Loucy (cell line): ENCODE measurements around the gene KIF16B.
"Not testable (repeated sequence)": the region's sequence is repeated elsewhere in the genome, so short reads cannot be mapped to it uniquely, and the experiment has no call there.

ENCODE experiments used
- H2AFZ ChIP-seq: fragments of 200-600 bp; sonication (generic); 2 replicates; pipeline ENCODE4 v1.6.0; 2016; ENCODE audit warnings: antibody characterized with exemption, mild to moderate bottlenecking, low read length, moderate library complexity
- H3F3A ChIP-seq: fragments of 200-600 bp; 2 replicates; pipeline ENCODE4 v1.6.0; 2016; ENCODE audit warnings: antibody characterized with exemption, low read depth, mild to moderate bottlenecking
- H3K27me3 ChIP-seq: fragments of 200-600 bp; sonication (generic); 2 replicates; pipeline ENCODE4 v1.6.1; 2014; ENCODE audit warnings: low read length, mild to moderate bottlenecking; ENCODE audit not compliant: insufficient read depth, poor library complexity, severe bottlenecking
- H3K36me3 ChIP-seq: fragments of 200-600 bp; sonication (generic); 2 replicates; pipeline ENCODE4 v1.6.1; 2016; ENCODE audit warnings: low read length; ENCODE audit not compliant: insufficient read depth
- H3K4me1 ChIP-seq: fragments of 200-600 bp; sonication (generic); 2 replicates; pipeline ENCODE4 v1.5.1; 2014; ENCODE audit warnings: low read length, mild to moderate bottlenecking; ENCODE audit not compliant: insufficient read depth, poor library complexity, severe bottlenecking
- H3K4me2 ChIP-seq: fragments of 200-600 bp; sonication (generic); 2 replicates; pipeline ENCODE4 v1.6.0; 2014; ENCODE audit warnings: antibody characterized with exemption, low read length, low read depth, mild to moderate bottlenecking; ENCODE audit not compliant: poor library complexity, severe bottlenecking
- H3K4me3 ChIP-seq: fragments of 200-600 bp; sonication (generic); 2 replicates; pipeline ENCODE4 v1.5.1; 2014; ENCODE audit warnings: low read length, mild to moderate bottlenecking, mixed read lengths; ENCODE audit not compliant: poor library complexity, severe bottlenecking
- H3K79me2 ChIP-seq: fragments of 200-600 bp; sonication (generic); 2 replicates; pipeline ENCODE4 v1.6.1; 2014; ENCODE audit warnings: low read length; ENCODE audit not compliant: insufficient read depth
- H3K9ac ChIP-seq: fragments of 200-600 bp; sonication (generic); 2 replicates; pipeline ENCODE4 v1.6.0; 2014; ENCODE audit warnings: mild to moderate bottlenecking, low read depth, low read length, moderate library complexity; ENCODE audit not compliant: poor library complexity, severe bottlenecking
- H3K9me2 ChIP-seq: fragments of 200-600 bp; sonication (generic); replicated peaks from 2 replicates; pipeline ENCODE4 v1.6.1; 2016; ENCODE audit warnings: low read depth, low read length, mixed read lengths
- H3K9me3 ChIP-seq: fragments of 200-600 bp; sonication (generic); 2 replicates; pipeline ENCODE4 v1.6.1; 2014; ENCODE audit warnings: mild to moderate bottlenecking, antibody characterized with exemption, low read length, low read depth; ENCODE audit not compliant: insufficient read depth
- H4K20me1 ChIP-seq: fragments of 200-600 bp; sonication (generic); 2 replicates; pipeline ENCODE4 v1.6.0; 2014; ENCODE audit warnings: antibody characterized with exemption, low read length, mild to moderate bottlenecking; ENCODE audit not compliant: insufficient read depth, poor library complexity, severe bottlenecking
- EZH2phosphoT487 ChIP-seq: fragments of 200-600 bp; IDR thresholded peaks from 2 replicates; pipeline ENCODE4 v1.6.1; 2018; ENCODE audit warnings: antibody characterized with exemption, mild to moderate bottlenecking, moderate library complexity, borderline replicate concordance
- TF ChIP-seq, protein P1 (sequence below): fragments of 200-600 bp; sonication (generic); conservative IDR thresholded peaks from 2 replicates; pipeline ENCODE4 v1.5.1; 2014; ENCODE audit warnings: mild to moderate bottlenecking, antibody characterized with exemption, low read length

Gene KIF16B

DNA sequence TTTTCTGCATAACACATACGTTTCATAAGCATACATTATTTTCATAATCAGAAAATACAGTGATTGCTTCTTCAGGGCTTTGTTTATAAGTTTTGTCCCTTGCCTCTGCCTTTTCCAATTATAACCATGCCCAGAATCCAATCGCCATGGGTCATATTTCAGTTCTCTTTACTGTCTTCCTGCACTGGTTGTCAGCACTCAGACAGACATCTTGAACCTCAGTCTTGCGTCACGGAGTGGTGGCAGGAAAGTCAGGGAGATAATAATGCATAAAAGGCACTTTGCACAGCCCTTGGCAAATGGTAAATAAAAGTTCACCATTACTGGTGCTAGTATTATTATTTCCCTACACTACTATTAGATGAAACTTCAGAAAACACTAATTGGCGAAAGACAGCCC, 7.2 kb downstream of the KIF16B start:
- Histone ChIP-seq H2AFZ (no peak overlapping the region), H4K20me1 (no peaks in the 10 kb centered on the region), H3K4me1 (peaks cover 10% of the 10 kb centered on the region), H3K27me3 (no peaks in the 10 kb centered on the region), H3K9me2 (no peaks in the 10 kb centered on the region), H3K4me3 (no peak overlapping the region), H3K9me3 (no peaks in the 10 kb centered on the region), H3K9ac (no peak overlapping the region), H3K4me2 (no peak overlapping the region), H3F3A (no peaks in the 10 kb centered on the region; the same call in 1 of the 2 replicates), H3K79me2 (no peaks in the 10 kb centered on the region), H3K36me3 (no peaks in the 10 kb centered on the region)
- TF ChIP-seq EZH2phosphoT487: no peak
- TF ChIP-seq, protein P1, sequence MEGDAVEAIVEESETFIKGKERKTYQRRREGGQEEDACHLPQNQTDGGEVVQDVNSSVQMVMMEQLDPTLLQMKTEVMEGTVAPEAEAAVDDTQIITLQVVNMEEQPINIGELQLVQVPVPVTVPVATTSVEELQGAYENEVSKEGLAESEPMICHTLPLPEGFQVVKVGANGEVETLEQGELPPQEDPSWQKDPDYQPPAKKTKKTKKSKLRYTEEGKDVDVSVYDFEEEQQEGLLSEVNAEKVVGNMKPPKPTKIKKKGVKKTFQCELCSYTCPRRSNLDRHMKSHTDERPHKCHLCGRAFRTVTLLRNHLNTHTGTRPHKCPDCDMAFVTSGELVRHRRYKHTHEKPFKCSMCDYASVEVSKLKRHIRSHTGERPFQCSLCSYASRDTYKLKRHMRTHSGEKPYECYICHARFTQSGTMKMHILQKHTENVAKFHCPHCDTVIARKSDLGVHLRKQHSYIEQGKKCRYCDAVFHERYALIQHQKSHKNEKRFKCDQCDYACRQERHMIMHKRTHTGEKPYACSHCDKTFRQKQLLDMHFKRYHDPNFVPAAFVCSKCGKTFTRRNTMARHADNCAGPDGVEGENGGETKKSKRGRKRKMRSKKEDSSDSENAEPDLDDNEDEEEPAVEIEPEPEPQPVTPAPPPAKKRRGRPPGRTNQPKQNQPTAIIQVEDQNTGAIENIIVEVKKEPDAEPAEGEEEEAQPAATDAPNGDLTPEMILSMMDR: no peak

DNA sequence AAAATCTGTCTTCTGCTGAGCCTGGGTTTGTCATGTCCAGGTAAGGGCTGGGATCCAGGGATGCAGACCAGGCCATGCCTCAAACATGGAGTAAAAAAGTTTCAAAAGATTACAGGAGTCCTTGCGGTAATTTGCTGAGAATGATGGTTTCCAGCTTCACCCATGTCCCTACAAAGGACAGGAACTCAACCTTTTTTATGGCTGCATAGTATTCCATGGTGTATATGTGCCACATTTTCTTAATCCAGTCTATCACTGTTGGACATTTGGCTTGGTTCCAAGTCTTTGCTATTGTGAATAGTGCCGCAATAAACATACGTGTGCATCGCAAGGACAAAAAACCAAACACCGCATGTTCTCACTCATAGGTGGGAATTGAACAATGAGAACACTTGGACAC, 9.2 kb downstream of the KIF16B start:
- H3K4me1 ChIP-seq, H3K4me3 ChIP-seq, H3K9me3 ChIP-seq, H3K9me2 ChIP-seq, H2AFZ ChIP-seq, H3K79me2 ChIP-seq, H4K20me1 ChIP-seq, H3F3A ChIP-seq, H3K4me2 ChIP-seq, H3K27me3 ChIP-seq, H3K9ac ChIP-seq, H3K36me3 ChIP-seq: not testable (repeated sequence)

DNA sequence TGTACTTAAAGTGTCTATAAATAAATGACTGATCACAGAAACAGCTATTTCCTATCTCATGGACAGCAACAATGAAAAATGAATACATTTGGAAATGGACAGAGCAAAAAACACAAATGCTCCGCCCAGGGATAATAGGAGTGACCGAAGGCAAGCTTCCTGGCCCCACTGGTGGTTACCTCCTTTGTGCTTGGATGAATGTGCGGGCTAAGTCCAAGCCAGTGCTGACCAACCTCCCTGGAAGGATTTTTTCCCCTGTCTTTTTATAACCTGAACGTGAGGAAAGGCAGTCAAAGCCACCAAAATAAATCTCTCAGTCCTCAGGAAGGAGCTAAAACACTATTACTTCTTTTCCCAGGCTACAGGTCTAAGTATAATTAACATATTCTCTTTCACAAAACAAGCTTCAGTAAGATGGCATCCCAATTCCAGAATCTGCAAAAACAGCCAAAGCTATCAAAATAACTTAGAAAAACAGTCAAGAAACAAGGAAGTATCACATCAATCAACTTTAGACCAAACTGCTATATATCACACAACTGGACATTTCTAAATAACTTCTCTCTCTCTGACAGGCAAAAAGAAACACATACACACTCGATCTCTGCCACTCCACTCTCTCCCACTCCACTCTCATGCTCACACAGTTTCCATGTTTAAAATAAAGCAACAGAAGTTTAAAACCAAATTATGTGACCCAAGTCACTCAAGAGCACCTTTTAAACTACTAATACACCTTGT, 10.0 kb downstream of the KIF16B start:
- H3F3A ChIP-seq: no peaks in the 10 kb centered on the region; the same call in 1 of the 2 replicates
- no peaks in the 10 kb centered on the region for H3K36me3 ChIP-seq
- TF ChIP-seq, protein P1: no peak
- no peak for TF ChIP-seq EZH2phosphoT487
- no peak overlapping the region for H3K4me3 ChIP-seq
- H3K4me2 ChIP-seq: no peak overlapping the region
- no peaks in the 10 kb centered on the region for H3K79me2 ChIP-seq
- no peaks in the 10 kb centered on the region for H3K27me3 ChIP-seq
- no peak overlapping the region for H2AFZ ChIP-seq
- no peaks in the 10 kb centered on the region for H4K20me1 ChIP-seq
- H3K4me1 ChIP-seq: no peaks in the 10 kb centered on the region
- H3K9me3 ChIP-seq: no peaks in the 10 kb centered on the region
- no peak overlapping the region for H3K9ac ChIP-seq
- H3K9me2 ChIP-seq: no peaks in the 10 kb centered on the region

DNA sequence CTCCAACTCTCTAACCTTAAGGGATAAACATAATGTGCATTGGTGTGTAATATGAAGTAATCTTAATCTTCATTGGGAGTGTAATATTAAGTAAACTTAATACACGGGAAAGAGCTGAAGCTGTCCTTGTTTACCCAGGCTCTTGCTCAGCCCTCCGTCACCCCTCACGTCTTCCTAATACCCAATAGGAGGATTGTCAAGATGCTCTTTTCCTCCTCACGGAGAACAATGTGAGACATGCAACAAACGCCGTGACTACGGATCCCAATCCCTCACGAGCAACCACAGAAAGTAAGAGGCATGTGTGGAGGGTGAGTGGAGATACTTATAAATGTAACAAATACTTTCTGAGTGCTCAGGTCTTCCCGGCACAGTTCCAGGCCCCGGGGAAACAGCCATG, 11.0 kb downstream of the KIF16B start:
- Histone ChIP-seq H3K4me2 (no peak overlapping the region), H4K20me1 (no peaks in the 10 kb centered on the region), H3K79me2 (no peaks in the 10 kb centered on the region), H3K9me2 (no peaks in the 10 kb centered on the region), H3K27me3 (no peaks in the 10 kb centered on the region), H3K9ac (no peak overlapping the region), H2AFZ (no peak overlapping the region), H3K36me3 (no peaks in the 10 kb centered on the region), H3K9me3 (no peaks in the 10 kb centered on the region), H3K4me3 (no peak overlapping the region), H3F3A (no peaks in the 10 kb centered on the region; the same call in 1 of the 2 replicates), H3K4me1 (no peaks in the 10 kb centered on the region)
- TF ChIP-seq, protein P1: no peak
- no peak for TF ChIP-seq EZH2phosphoT487
